ENCODE data around the gene KLHL1. TPM values are rescaled to one million over a fixed set of nuclear protein-coding genes. Genes with fewer than 3 reads are reported as not detected.

Gene KLHL1
- polyA plus RNA-seq, 1 of the 3 experiments (the other 2 are of a cell fraction): not detected

GRCh38 chr13:69690999-69691398 lies 417.3 kb downstream of the KLHL1 start:
- Histone ChIP-seq H3F3A (replicated peaks; ENCODE audit: insufficient read depth) (no peaks in the 10 kb centered on the region), H3K9ac (no peak overlapping the region), H3K27ac (ENCODE audit: low read depth in 2 of 2, low read length in 1 of 2) (no peak overlapping the region), H3K4me3 (ENCODE audit: low read depth in 2 of 2, low read length in 1 of 2) (no peak overlapping the region), H3K9me3 (no peaks in the 10 kb centered on the region), H3K4me1 (ENCODE audit: control insufficient read depth in 1 of 2, insufficient read depth in 2 of 2, low read depth in 1 of 2, low read length in 1 of 2) (no peaks in the 10 kb centered on the region), H3K79me2 (ENCODE audit: insufficient read depth) (no peaks in the 10 kb centered on the region), H3K4me2 (no peak overlapping the region), H3K27me3 (ENCODE audit: insufficient read depth) (no peaks in the 10 kb centered on the region), H3K36me3 (replicated peaks in 1 of 2; ENCODE audit: control insufficient read depth in 1 of 2, insufficient read depth in 2 of 2, low read length in 1 of 2) (no peaks in the 10 kb centered on the region), H2AFZ (ENCODE audit: low read depth) (no peak overlapping the region), H3K9me2 (no peaks in the 10 kb centered on the region), H4K20me1 (ENCODE audit: insufficient read depth) (no peaks in the 10 kb centered on the region)
- TF ChIP-seq SMC3 (IDR thresholded peaks at IDR 0.05; ENCODE audit: low read depth, low read length) (no peak), MAX (IDR thresholded peaks at IDR 0.05; ENCODE audit: low read depth) (no peak), USF1 (IDR thresholded peaks at IDR 0.05; ENCODE audit: borderline replicate concordance, low read depth) (no peak), FOXM1 (IDR thresholded peaks at IDR 0.05; ENCODE audit: low read depth) (no peak), USF2 (IDR thresholded peaks at IDR 0.05; ENCODE audit: borderline replicate concordance, low read depth, low read length) (no peak), NFIC (IDR thresholded peaks at IDR 0.05; ENCODE audit: borderline replicate concordance) (no peak), EP300 (IDR thresholded peaks at IDR 0.05; ENCODE audit: borderline replicate concordance in 1 of 2, low read depth in 1 of 2, low read length in 1 of 2) (no peak), YY1 (IDR thresholded peaks at IDR 0.05; ENCODE audit: low read depth) (no peak), TCF12 (IDR thresholded peaks at IDR 0.05) (no peak), FOXJ3 (CRISPR knock-in tag; IDR thresholded peaks at IDR 0.05) (no peak)
- TF ChIP-seq, protein P1, sequence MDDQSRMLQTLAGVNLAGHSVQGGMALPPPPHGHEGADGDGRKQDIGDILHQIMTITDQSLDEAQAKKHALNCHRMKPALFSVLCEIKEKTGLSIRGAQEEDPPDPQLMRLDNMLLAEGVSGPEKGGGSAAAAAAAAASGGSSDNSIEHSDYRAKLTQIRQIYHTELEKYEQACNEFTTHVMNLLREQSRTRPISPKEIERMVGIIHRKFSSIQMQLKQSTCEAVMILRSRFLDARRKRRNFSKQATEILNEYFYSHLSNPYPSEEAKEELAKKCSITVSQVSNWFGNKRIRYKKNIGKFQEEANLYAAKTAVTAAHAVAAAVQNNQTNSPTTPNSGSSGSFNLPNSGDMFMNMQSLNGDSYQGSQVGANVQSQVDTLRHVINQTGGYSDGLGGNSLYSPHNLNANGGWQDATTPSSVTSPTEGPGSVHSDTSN (IDR thresholded peaks at IDR 0.05): no peak
- no peak for DNase-seq
- ChIA-PET POLR2A (no interaction called here), CTCF (no interaction called here)
- 23% methylated on average over 3 of the region's 3 CpGs for WGBS (ENCODE audit: low lambda C conversion rate)

DNA sequence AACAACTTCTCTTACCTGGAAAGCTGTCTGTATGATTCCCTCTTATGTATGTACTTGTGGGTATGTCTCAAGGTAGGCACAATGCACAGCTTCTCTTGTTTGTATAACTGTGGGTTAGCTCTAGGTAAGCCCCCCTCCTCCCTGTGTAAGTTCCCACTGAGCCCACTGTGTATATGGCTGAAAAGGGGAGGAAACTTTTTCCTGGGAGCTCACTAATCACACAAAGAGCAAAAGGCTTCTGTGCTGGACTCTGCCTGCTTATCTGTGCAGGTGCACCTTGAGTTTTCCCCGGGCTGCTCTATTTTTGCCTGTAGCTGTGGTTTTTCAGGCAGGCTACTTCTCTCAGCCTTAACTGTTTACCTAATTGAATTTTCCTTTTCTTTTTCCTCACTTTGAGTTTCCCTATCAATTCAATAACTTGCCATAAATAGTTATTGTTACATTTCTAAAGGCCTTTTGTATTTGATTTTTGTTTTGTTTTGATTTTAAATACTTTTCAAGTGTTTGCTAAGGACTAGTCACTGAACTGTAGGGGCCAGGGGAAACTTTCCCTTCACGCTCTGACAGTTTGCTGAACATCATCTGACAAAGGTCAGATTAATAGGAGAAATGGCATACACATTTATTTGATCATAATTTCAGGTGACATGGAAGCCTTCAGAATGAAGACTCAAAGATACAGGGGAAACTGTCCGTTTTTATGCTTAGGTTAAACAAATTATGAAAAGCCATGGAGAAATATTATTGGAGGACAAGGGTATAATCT lies 424.1 kb downstream of the KLHL1 start:
- H4K20me1 ChIP-seq (ENCODE audit: insufficient read depth): no peaks in the 10 kb centered on the region
- no peaks in the 10 kb centered on the region; a peak in 1 of 4 replicates for H3K4me1 ChIP-seq (ENCODE audit: control insufficient read depth in 1 of 2, insufficient read depth in 2 of 2, low read depth in 1 of 2, low read length in 1 of 2)
- no peaks in the 10 kb centered on the region for H3K79me2 ChIP-seq (ENCODE audit: insufficient read depth)
- H3K9me3 ChIP-seq: no peaks in the 10 kb centered on the region
- DNase-seq: no peak
- no peaks in the 10 kb centered on the region for H3K36me3 ChIP-seq (replicated peaks in 1 of 2; ENCODE audit: control insufficient read depth in 1 of 2, insufficient read depth in 2 of 2, low read length in 1 of 2)
- TF ChIP-seq USF1 (IDR thresholded peaks at IDR 0.05; ENCODE audit: borderline replicate concordance, low read depth) (no peak), RFX5 (IDR thresholded peaks at IDR 0.05; ENCODE audit: low read length) (no peak), NFIC (IDR thresholded peaks at IDR 0.05; ENCODE audit: borderline replicate concordance) (no peak), EP300 (IDR thresholded peaks at IDR 0.05; ENCODE audit: borderline replicate concordance in 1 of 2, low read depth in 1 of 2, low read length in 1 of 2) (no peak), ELF1 (IDR thresholded peaks at IDR 0.05) (no peak), NRF1 (IDR thresholded peaks at IDR 0.05; ENCODE audit: low read depth, low read length) (no peak)
- no peak overlapping the region for H3K4me2 ChIP-seq
- no peak overlapping the region for H3K9ac ChIP-seq
- H3K4me3 ChIP-seq (ENCODE audit: low read depth in 2 of 2, low read length in 1 of 2): no peak overlapping the region
- H3K9me2 ChIP-seq: no peaks in the 10 kb centered on the region
- H3K27ac ChIP-seq (ENCODE audit: low read depth in 2 of 2, low read length in 1 of 2): no peak overlapping the region
- ChIA-PET POLR2A (no interaction called here), CTCF (no interaction called here)
- no peaks in the 10 kb centered on the region for H3K27me3 ChIP-seq (ENCODE audit: insufficient read depth)
- H2AFZ ChIP-seq (ENCODE audit: low read depth): no peak overlapping the region
- no peaks in the 10 kb centered on the region for H3F3A ChIP-seq (replicated peaks; ENCODE audit: insufficient read depth)
- WGBS (ENCODE audit: low lambda C conversion rate): 37% methylated on average over 3 of the region's 3 CpGs
